PC-9 (cell line): ENCODE results near the gene FGF3. TPM values are rescaled to one million over a fixed set of nuclear protein-coding genes. Genes with fewer than 3 reads are reported as not detected.

Experiments
- BruUV-seq: library from RNA; stranded (reverse); fragments of 400-500 nt; replicated peaks from 2 replicates; lab custom pipeline; 2021; lab: Mats Ljungman, UMichigan
- CTCF ChIA-PET: fragments of 300-600 bp; sonication (Branson Sonifier 250); formaldehyde crosslinking; loops from one replicate; lab custom pipeline; 2022; ENCODE audit warnings: antibody characterized with exemption; lab: Charles Lee
- POLR2A ChIA-PET: fragments of 300-600 bp; sonication (Branson Sonifier 250); formaldehyde crosslinking; loops from one replicate; lab custom pipeline; 2022; ENCODE audit warnings: antibody characterized with exemption; ENCODE audit not compliant: unreplicated experiment; lab: Charles Lee
- DNase-seq, 2 experiments: peaks; one replicate each; pipeline versions ENCODE4 v3.0.0 to v3.0.0-alpha.2; 2015 to 2022; ENCODE audit warnings: mixed read lengths in 1 of 2
- H2AFZ ChIP-seq: fragments of 200-600 bp; sonication (generic); 2 replicates; pipeline ENCODE4 v1.8.1; 2017; ENCODE audit warnings: antibody characterized with exemption
- H3F3A ChIP-seq: fragments of 200-600 bp; sonication (generic); 2 replicates; pipeline ENCODE4 v1.8.1; 2017; ENCODE audit warnings: antibody characterized with exemption, mild to moderate bottlenecking, low read depth; ENCODE audit not compliant: insufficient read depth
- H3K27ac ChIP-seq: fragments of 200-600 bp; sonication (generic); 2 replicates; pipeline ENCODE4 v1.6.1; 2016; ENCODE audit warnings: mixed run types
- H3K27me3 ChIP-seq: fragments of 200-600 bp; sonication (generic); 2 replicates; pipeline ENCODE4 v1.6.1; 2016; ENCODE audit warnings: low read depth, mixed run types; ENCODE audit not compliant: insufficient read depth
- H3K36me3 ChIP-seq: fragments of 200-600 bp; sonication (generic); 2 replicates; pipeline ENCODE4 v1.6.1; 2016; ENCODE audit warnings: low read depth, mixed run types
- H3K4me1 ChIP-seq: fragments of 200-600 bp; sonication (generic); replicated peaks from 2 replicates; pipeline ENCODE4 v1.6.1; 2016; ENCODE audit warnings: mixed run types; ENCODE audit not compliant: insufficient read depth
- H3K4me2 ChIP-seq: fragments of 200-600 bp; sonication (generic); 2 replicates; pipeline ENCODE4 v1.6.1; 2017; ENCODE audit warnings: mixed run types
- H3K4me3 ChIP-seq: fragments of 200-600 bp; sonication (generic); 2 replicates; pipeline ENCODE4 v1.6.1; 2016; ENCODE audit warnings: mixed run types
- H3K79me2 ChIP-seq: fragments of 200-600 bp; sonication (generic); 2 replicates; pipeline ENCODE4 v1.6.1; 2017; ENCODE audit warnings: low read depth, mixed run types
- H3K9me2 ChIP-seq: fragments of 200-600 bp; sonication (generic); 2 replicates; pipeline ENCODE4 v1.8.1; 2017; ENCODE audit warnings: mild to moderate bottlenecking; ENCODE audit not compliant: insufficient read depth
- H3K9me3 ChIP-seq: fragments of 200-600 bp; sonication (generic); 2 replicates; pipeline ENCODE4 v1.8.1; 2016; ENCODE audit warnings: low read depth; ENCODE audit not compliant: insufficient read depth
- H4K20me1 ChIP-seq: fragments of 200-600 bp; sonication (generic); 2 replicates; pipeline ENCODE4 v1.8.1; 2017; ENCODE audit not compliant: insufficient read depth
- CTCF ChIP-seq: fragments of 200-600 bp; sonication (generic); conservative IDR thresholded peaks from 2 replicates; pipeline ENCODE4 v1.6.1; 2017; ENCODE audit warnings: mixed run types, antibody characterized with exemption, mild to moderate bottlenecking, moderate library complexity
- EZH2 ChIP-seq: fragments of 200-600 bp; sonication (generic); IDR thresholded peaks from 2 replicates; pipeline ENCODE4 v1.8.0; 2017; ENCODE audit warnings: antibody characterized with exemption, low read depth
- intact Hi-C: fragments of 100-400 bp; cut with micrococcal nuclease; formaldehyde crosslinking; loops from one replicate; pipeline ENCODE4 v1.10.0; 2022; ENCODE audit not compliant: unreplicated experiment
- total RNA-seq: library from RNA; stranded (reverse); gene quantifications from 2 replicates; pipeline ENCODE4 v1.2.3, GENCODE V29; 2021

Gene FGF3
- total RNA-seq, 1 experiment from 2014 or later: not detected

- ChIA-PET POLR2A (interaction anchor here (0.8 kb wide), 1 partner anchor 14 kb away, joined by 19 read pairs; no protein-coding TSS in a partner anchor), CTCF (no interaction called here)
- DNase-seq: no peak
- Histone ChIP-seq H3K4me2 (no peak overlapping the region), H2AFZ (no peak overlapping the region), H3F3A (peaks cover 15% of the 10 kb centered on the region; the same call in 1 of the 2 replicates), H3K36me3 (no peaks in the 10 kb centered on the region), H3K4me1 (peaks cover 16% of the 10 kb centered on the region), H3K9me3 (no peaks in the 10 kb centered on the region), H3K27ac (no peak overlapping the region), H3K27me3 (no peaks in the 10 kb centered on the region), H3K79me2 (no peaks in the 10 kb centered on the region), H3K4me3 (no peak overlapping the region), H3K9me2 (no peaks in the 10 kb centered on the region), H4K20me1 (no peaks in the 10 kb centered on the region)
- intact Hi-C loops: loop anchor here (2.0 kb wide), 1 partner anchor 15 kb away; no protein-coding TSS in a partner anchor
- BruUV-seq: no TSS peak
- no peak for TF ChIP-seq EZH2
- TF ChIP-seq CTCF: no peak
Measured at GRCh38 chr11:69825941-69826340, 6.7 kb upstream of the FGF3 start.

GRCh38 chr11:69825037-69825834, 6.0 kb upstream of the FGF3 start:
- H2AFZ ChIP-seq: no peak overlapping the region
- intact Hi-C loops: loop anchor here (2.0 kb wide), 1 partner anchor 16 kb away; no protein-coding TSS in a partner anchor
- no peaks in the 10 kb centered on the region for H4K20me1 ChIP-seq
- peaks cover 22% of the 10 kb centered on the region; the same call in 1 of the 2 replicates for H3F3A ChIP-seq
- POLR2A ChIA-PET: interaction anchor here (0.6 to 0.8 kb wide), 2 partner anchors 15 to 795 kb away, joined by 3 to 19 read pairs; no protein-coding TSS in a partner anchor
- no TSS peak for BruUV-seq
- H3K4me2 ChIP-seq: peak overlapping the region; percentile 73
- peak overlapping the region; percentile 13; the same call in 1 of the 2 replicates for H3K4me3 ChIP-seq
- DNase-seq: peak; percentile 83 to 89
- H3K9me3 ChIP-seq: no peaks in the 10 kb centered on the region
- peaks cover 16% of the 10 kb centered on the region for H3K4me1 ChIP-seq
- no peak for TF ChIP-seq CTCF
- no peak for TF ChIP-seq EZH2
- no peak overlapping the region for H3K27ac ChIP-seq
- no peaks in the 10 kb centered on the region for H3K36me3 ChIP-seq
- H3K9me2 ChIP-seq: no peaks in the 10 kb centered on the region
- CTCF ChIA-PET: interaction anchor here (0.7 kb wide), 1 partner anchor 898 kb away, joined by 7 read pairs; no protein-coding TSS in a partner anchor
- H3K27me3 ChIP-seq: no peaks in the 10 kb centered on the region
- H3K79me2 ChIP-seq: no peaks in the 10 kb centered on the region

GRCh38 chr11:69823641-69824265, 4.5 kb upstream of the FGF3 start:
- no peaks in the 10 kb centered on the region for H3K27me3 ChIP-seq
- no peaks in the 10 kb centered on the region for H3K36me3 ChIP-seq
- H3K4me3 ChIP-seq: no peak overlapping the region
- H3K9me3 ChIP-seq: no peaks in the 10 kb centered on the region
- no peak for TF ChIP-seq EZH2
- no peak for TF ChIP-seq CTCF
- ChIA-PET POLR2A (no interaction called here), CTCF (interaction anchor here (0.6 kb wide), 1 partner anchor 124 kb away, joined by 7 read pairs; no protein-coding TSS in a partner anchor)
- BruUV-seq: no TSS peak
- no peak overlapping the region for H3K4me2 ChIP-seq
- DNase-seq: no peak
- no peaks in the 10 kb centered on the region for H3K9me2 ChIP-seq
- H3K4me1 ChIP-seq: peaks cover 16% of the 10 kb centered on the region
- intact Hi-C loops: loop anchor here (2.0 kb wide), 1 partner anchor 17 kb away; no protein-coding TSS in a partner anchor
- H4K20me1 ChIP-seq: no peaks in the 10 kb centered on the region
- no peak overlapping the region for H3K27ac ChIP-seq
- H3F3A ChIP-seq: peaks cover 24% of the 10 kb centered on the region; the same call in 1 of the 2 replicates
- no peak overlapping the region for H2AFZ ChIP-seq
- H3K79me2 ChIP-seq: no peaks in the 10 kb centered on the region
